Endothelial cell (in vitro differentiated cells): ENCODE data around the gene COX7A1. TPM values are rescaled to one million over a fixed set of nuclear protein-coding genes. Genes with fewer than 3 reads are reported as not detected.

Experiments
- DNase-seq: peaks from one replicate; pipeline ENCODE4 v3.0.0; 2021; ENCODE audit warnings: low spot score
- H3K27ac Mint-ChIP-seq: one replicate; pipeline ENCODE4 v1.8.0; 2021; ENCODE audit warnings: mixed read lengths, inconsistent platforms; ENCODE audit not compliant: unreplicated experiment
- H3K27me3 Mint-ChIP-seq: one replicate; pipeline ENCODE4 v1.8.0; 2021; ENCODE audit warnings: mild to moderate bottlenecking, moderate library complexity, mixed read lengths, inconsistent platforms; ENCODE audit not compliant: unreplicated experiment
- H3K36me3 Mint-ChIP-seq: one replicate; pipeline ENCODE4 v1.8.0; 2021; ENCODE audit warnings: mild to moderate bottlenecking, low read depth, mixed read lengths, inconsistent platforms; ENCODE audit not compliant: unreplicated experiment
- H3K4me1 Mint-ChIP-seq: one replicate; pipeline ENCODE4 v1.8.0; 2021; ENCODE audit warnings: mild to moderate bottlenecking, mixed read lengths, inconsistent platforms; ENCODE audit not compliant: unreplicated experiment
- H3K4me3 Mint-ChIP-seq: one replicate; pipeline ENCODE4 v1.8.0; 2021; ENCODE audit warnings: mild to moderate bottlenecking, mixed read lengths, inconsistent platforms; ENCODE audit not compliant: unreplicated experiment
- H3K9me3 Mint-ChIP-seq: one replicate; pipeline ENCODE4 v1.8.0; 2021; ENCODE audit warnings: mixed read lengths, inconsistent platforms; ENCODE audit not compliant: unreplicated experiment
- total RNA-seq: library from RNA; stranded (reverse); fragmentation: NEBNext Ultra II Directional; extraction: Animal tissue kit (Norgen Biotek cat#: 25700); gene quantifications from one replicate; pipeline ENCODE4 v1.2.1, GENCODE V29; 2021; ENCODE audit not compliant: unreplicated experiment
- TF ChIP-seq, protein P1 (sequence below): fragments of 200-600 bp; sonication (generic); IDR thresholded peaks from one replicate; pipeline ENCODE4 v1.5.0; 2021; ENCODE audit warnings: antibody characterized with exemption; ENCODE audit not compliant: unreplicated experiment

The COX7A1 gene
- total RNA-seq, 1 donor from 2014 or later: 5.2 TPM

DNA sequence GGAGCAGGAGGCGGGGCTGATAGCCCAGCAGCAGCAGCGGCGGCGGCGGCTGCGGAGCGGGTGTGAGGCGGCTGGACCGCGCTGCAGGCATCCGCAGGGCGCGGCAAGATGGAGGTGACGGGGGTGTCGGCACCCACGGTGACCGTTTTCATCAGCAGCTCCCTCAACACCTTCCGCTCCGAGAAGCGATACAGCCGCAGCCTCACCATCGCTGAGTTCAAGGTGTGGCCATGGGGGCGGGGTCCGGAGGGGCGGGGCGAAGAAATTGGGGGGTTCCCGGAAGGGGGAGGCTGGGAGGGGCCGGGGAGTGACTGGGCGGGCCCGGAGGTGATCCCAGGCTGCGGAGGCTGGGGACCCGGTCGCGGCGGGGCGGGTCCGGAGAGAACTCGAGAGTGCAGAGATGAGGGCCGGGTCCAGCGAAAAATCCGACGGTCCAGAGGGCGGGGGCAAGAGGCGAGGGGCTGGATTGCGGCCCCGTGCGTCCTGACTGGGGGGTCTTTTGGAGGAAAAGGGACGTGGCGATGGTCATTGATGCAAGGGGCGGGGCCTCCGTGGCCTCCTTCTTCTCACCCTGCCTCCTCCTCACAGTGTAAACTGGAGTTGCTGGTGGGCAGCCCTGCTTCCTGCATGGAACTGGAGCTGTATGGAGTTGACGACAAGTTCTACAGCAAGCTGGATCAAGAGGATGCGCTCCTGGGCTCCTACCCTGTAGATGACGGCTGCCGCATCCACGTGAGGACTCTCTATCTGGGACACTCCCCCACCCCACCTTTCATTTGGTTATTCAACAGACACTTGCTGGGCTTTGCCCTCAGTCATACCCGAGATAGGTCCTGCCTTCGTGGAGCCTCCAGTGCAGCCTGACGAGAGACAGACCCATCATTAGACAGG, 36.5 kb downstream of the COX7A1 start, which contains the start of gene TBCB:
Gene TBCB (plus strand): TSS at position 16 of the 891 bp plus-strand sequence. CDS start 93 bp downstream, at position 109.
- DNase-seq: peak; percentile 39
- Mint-ChIP-seq H3K9me3 (no peaks in the 10 kb centered on the region), H3K36me3 (peaks cover 27% of the 10 kb centered on the region), H3K27ac (peak within 1 kb of the TSS; percentile 92), H3K4me3 (peak within 1 kb of the TSS; percentile 98), H3K4me1 (peaks cover 24% of the 10 kb centered on the region), H3K27me3 (peaks cover 28% of the 10 kb centered on the region)
- TF ChIP-seq, protein P1, sequence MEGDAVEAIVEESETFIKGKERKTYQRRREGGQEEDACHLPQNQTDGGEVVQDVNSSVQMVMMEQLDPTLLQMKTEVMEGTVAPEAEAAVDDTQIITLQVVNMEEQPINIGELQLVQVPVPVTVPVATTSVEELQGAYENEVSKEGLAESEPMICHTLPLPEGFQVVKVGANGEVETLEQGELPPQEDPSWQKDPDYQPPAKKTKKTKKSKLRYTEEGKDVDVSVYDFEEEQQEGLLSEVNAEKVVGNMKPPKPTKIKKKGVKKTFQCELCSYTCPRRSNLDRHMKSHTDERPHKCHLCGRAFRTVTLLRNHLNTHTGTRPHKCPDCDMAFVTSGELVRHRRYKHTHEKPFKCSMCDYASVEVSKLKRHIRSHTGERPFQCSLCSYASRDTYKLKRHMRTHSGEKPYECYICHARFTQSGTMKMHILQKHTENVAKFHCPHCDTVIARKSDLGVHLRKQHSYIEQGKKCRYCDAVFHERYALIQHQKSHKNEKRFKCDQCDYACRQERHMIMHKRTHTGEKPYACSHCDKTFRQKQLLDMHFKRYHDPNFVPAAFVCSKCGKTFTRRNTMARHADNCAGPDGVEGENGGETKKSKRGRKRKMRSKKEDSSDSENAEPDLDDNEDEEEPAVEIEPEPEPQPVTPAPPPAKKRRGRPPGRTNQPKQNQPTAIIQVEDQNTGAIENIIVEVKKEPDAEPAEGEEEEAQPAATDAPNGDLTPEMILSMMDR: no peak

DNA sequence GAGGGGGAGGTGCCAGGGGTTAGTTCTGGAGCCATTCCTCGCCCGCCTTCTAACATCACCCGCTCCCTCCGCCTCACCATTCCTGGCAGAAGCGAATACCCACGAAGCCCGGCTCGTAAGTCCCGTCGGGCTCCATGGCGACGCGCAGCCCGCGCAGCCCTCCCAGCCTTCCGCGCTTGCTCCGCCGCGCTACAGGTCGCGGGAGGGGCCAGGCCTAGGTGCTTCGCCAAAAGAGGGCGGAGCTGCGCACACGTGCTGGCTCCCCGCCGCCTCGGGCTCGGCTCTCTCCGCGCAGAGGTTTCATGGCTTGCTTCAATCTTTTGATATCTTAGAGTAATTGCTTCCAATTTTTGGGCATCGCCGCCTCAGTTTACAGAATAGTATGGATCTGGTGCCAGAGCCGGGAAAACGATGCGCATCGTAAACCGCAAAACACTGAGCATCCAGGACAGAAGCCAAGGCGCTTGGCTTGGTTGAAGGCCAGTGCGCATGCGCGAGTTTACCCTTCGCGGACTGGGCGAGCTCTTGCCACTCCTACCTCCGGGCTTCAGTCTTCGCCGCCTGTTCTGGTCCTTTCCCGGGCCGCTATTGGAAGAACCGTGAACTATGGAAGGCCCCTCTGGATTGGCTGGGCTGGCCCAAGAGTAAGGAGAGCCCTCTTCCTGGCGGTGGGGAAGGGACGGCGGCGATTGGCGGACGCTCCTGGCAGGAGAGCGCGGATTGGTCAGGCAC, 37.4 kb downstream of the COX7A1 start, which contains the start of gene POLR2I:
Gene POLR2I (minus strand): TSS at position 155 of the 732 bp plus-strand sequence. CDS start 19 bp downstream, at position 136.
- peak within 1 kb of the TSS; percentile 92 for H3K27ac Mint-ChIP-seq
- H3K9me3 Mint-ChIP-seq: no peaks in the 10 kb centered on the region
- peak; percentile 96 for DNase-seq
- TF ChIP-seq, protein P1: no peak
- peaks cover 21% of the 10 kb centered on the region for H3K36me3 Mint-ChIP-seq
- H3K4me3 Mint-ChIP-seq: peak within 1 kb of the TSS; percentile 98
- peaks cover 22% of the 10 kb centered on the region for H3K4me1 Mint-ChIP-seq
- peaks cover 28% of the 10 kb centered on the region for H3K27me3 Mint-ChIP-seq

DNA sequence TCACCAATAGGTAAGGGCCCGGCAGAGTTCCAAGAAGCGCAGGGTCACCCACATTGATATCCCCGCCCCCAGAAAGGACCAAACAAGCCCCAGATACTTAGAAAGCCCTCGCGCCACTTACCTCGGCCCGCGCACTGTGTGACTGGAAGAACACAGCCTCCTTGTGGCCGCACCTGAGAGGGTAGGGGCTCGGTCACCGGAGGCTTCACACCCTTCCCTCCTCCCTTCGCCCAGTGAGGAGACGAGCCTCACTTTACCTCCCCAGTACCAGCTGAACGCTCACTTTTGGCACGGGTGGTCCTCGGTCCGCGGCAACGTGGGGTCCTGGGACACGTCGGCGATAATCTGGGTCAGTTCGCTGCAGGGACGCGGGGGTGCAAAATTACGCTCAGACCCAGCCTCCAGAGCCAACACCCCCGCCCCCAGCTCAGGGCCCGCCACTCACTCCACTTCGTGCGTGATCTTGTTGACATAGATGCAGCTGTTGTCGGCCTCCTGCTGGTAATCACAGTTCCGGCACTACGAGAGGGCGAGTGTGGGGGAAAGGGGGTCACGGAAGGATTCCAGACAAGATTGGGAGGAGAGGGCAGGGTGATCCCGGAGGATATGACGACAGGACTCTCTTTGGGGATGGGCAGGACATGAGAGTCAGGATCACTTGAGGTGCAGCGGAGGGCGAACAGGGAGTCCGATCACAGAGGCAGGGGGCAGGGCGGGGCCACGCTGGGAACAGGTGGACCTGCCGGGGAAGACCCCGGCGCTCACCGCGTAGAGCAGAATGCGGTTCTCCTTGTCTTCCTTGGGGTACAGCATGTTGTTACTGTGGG, 38.1 kb downstream of the COX7A1 start:
- peaks cover 28% of the 10 kb centered on the region for H3K27me3 Mint-ChIP-seq
- DNase-seq: peak; percentile 9
- H3K27ac Mint-ChIP-seq: peak overlapping the region; percentile 88
- H3K4me1 Mint-ChIP-seq: peaks cover 21% of the 10 kb centered on the region
- TF ChIP-seq, protein P1: no peak
- peaks cover 19% of the 10 kb centered on the region for H3K36me3 Mint-ChIP-seq
- H3K4me3 Mint-ChIP-seq: peak overlapping the region; percentile 98
- H3K9me3 Mint-ChIP-seq: no peaks in the 10 kb centered on the region

DNA sequence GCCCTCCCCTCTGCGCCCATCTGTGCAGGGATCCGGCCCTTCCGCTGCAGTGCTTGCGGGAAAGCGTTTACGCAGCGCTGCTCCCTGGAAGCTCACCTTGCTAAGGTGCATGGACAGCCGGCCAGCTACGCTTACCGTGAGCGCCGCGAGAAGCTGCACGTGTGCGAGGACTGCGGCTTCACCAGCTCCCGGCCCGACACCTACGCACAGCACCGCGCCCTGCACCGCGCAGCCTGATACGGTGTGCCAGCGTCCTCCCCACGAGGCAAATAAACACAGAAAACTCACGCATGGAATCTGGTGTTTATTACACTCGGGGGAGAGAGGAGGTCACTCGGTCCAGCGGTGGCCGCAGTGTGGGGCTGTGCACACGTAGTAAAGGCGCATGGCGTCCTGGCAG, 38.8 kb downstream of the COX7A1 start:
- peak overlapping the region; percentile 30 for H3K27ac Mint-ChIP-seq
- DNase-seq: no peak
- H3K9me3 Mint-ChIP-seq: no peaks in the 10 kb centered on the region
- TF ChIP-seq, protein P1: no peak
- H3K4me1 Mint-ChIP-seq: peaks cover 21% of the 10 kb centered on the region
- H3K27me3 Mint-ChIP-seq: peaks cover 28% of the 10 kb centered on the region
- H3K36me3 Mint-ChIP-seq: peaks cover 19% of the 10 kb centered on the region
- H3K4me3 Mint-ChIP-seq: peak overlapping the region; percentile 98
